Uterus (tissue), 4 donors: ENCODE results near the gene FOXE3. TPM values are rescaled to one million over a fixed set of nuclear protein-coding genes. Genes with fewer than 3 reads are reported as not detected.
A peak's percentile ranks its signal among the peaks of the same experiment; 100 is the strongest.

ENCODE experiments used
- DNase-seq, 2 donors: peaks; one replicate each; pipeline ENCODE4 v3.0.0-alpha.2; 2019 to 2020
- H3K27ac ChIP-seq, 2 donors: fragments of 200-600 bp; sonication (generic); 1 replicate in 1 of 2; 2 replicates in 1 of 2; pipeline ENCODE4 v1.5.1; 2016 to 2018
- H3K27me3 ChIP-seq, 2 donors: fragments of 200-600 bp; sonication (generic); one replicate each; pipeline ENCODE4 v1.5.1; 2018 to 2019; ENCODE audit warnings: control low read depth in 1 of 2
- H3K36me3 ChIP-seq, 2 donors: fragments of 200-600 bp; sonication (generic); one replicate each; pipeline ENCODE4 v1.5.1; 2019; ENCODE audit warnings: control low read depth in 1 of 2
- H3K4me1 ChIP-seq, 2 donors: fragments of 200-600 bp; sonication (generic); one replicate each; pipeline ENCODE4 v1.5.1; 2018 to 2019; ENCODE audit warnings: control low read depth in 1 of 2
- H3K4me3 ChIP-seq, 2 donors: fragments of 200-600 bp; sonication (generic); 1 replicate in 1 of 2; 2 replicates in 1 of 2; pipeline ENCODE4 v1.5.1; 2018 to 2019; ENCODE audit warnings: mild to moderate bottlenecking in 1 of 2
- H3K9me3 ChIP-seq, 2 donors: fragments of 200-600 bp; sonication (generic); one replicate each; pipeline ENCODE4 v1.5.1; 2019; ENCODE audit warnings: control low read depth in 1 of 2
- POLR2A ChIP-seq, 2 donors: fragments of 450-650 bp; IDR thresholded peaks; one replicate each; pipeline ENCODE4 v1.6.1; 2016; ENCODE audit warnings: antibody characterized with exemption in 2 of 2, mild to moderate bottlenecking in 1 of 2, moderate library complexity in 1 of 2
- intact Hi-C: fragments of 100-400 bp; cut with DNase I; formaldehyde crosslinking; loops from one replicate; pipeline ENCODE4 v1.15.1; 2023; ENCODE audit warnings: low total_unique reads
- total RNA-seq, 4 donors: library from RNA; depleted of rRNA in 3 of 4; stranded (reverse); fragments of >200 nt in 3 of 4; gene quantifications; one replicate each; pipeline versions ENCODE4 v1.1.0 to v1.2.4, GENCODE V29; 2014 to 2023
- TF ChIP-seq, protein P1 (sequence below), 4 experiments: fragments of 200-600 bp in 2 of 4; fragments of 450-650 bp in 2 of 4; sonication (generic) in 2 of 4; IDR thresholded peaks; one replicate each; pipeline ENCODE4 v1.5.1; 2016 to 2019; ENCODE audit warnings: antibody characterized with exemption in 4 of 4, mild to moderate bottlenecking in 2 of 4, moderate library complexity in 1 of 4
- donor health status: DM: yes; HTN: yes; CAD: no.

Gene FOXE3
- total RNA-seq, 4 donors from 2014 or later, result 0.27 TPM; not detected in 3

DNA sequence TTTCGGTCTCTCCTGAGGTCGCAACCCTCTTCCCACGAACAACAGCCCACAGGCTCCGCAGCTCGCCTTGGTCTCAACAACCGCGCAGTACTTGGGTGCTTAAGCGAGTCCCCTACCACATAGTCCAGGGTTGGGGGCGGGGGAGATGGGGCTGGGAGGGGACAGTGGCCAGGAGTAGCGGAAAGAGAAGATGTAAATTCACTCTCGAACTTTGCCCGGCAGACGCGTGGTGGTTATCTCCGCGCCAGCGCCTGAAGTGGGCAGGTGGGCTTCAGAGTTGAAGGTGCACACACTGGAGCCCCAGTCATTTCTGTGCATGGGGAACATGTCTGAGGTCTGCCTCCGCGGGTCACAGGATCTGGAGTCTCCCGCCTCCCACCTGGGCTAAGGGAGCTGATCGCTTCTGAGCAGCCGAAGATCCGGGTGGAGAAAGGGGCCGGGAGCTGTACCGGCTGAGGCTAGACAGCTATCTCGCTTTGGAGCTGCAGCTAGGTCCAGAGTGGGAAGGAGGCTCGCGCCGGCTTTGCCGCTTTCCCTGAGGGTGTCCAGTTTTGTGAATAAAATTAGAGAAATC is 17.5 kb downstream of the FOXE3 start:
- H3K4me1 ChIP-seq, result peaks cover 0 to 32% of the 10 kb centered on the region in 2 donors
- DNase-seq, result no peak
- H3K9me3 ChIP-seq, result no peaks in the 10 kb centered on the region
- H3K27ac ChIP-seq, result no peak overlapping the region
- TF ChIP-seq, protein P1, sequence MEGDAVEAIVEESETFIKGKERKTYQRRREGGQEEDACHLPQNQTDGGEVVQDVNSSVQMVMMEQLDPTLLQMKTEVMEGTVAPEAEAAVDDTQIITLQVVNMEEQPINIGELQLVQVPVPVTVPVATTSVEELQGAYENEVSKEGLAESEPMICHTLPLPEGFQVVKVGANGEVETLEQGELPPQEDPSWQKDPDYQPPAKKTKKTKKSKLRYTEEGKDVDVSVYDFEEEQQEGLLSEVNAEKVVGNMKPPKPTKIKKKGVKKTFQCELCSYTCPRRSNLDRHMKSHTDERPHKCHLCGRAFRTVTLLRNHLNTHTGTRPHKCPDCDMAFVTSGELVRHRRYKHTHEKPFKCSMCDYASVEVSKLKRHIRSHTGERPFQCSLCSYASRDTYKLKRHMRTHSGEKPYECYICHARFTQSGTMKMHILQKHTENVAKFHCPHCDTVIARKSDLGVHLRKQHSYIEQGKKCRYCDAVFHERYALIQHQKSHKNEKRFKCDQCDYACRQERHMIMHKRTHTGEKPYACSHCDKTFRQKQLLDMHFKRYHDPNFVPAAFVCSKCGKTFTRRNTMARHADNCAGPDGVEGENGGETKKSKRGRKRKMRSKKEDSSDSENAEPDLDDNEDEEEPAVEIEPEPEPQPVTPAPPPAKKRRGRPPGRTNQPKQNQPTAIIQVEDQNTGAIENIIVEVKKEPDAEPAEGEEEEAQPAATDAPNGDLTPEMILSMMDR (IDR thresholded peaks at IDR 0.05), result no peak
- TF ChIP-seq POLR2A (IDR thresholded peaks at IDR 0.05), result no peak
- H3K4me3 ChIP-seq, result no peak overlapping the region
- H3K27me3 ChIP-seq, result peaks cover under 1 to 59% of the 10 kb centered on the region in 2 donors
- no peaks in the 10 kb centered on the region for H3K36me3 ChIP-seq
- intact Hi-C loops, result loop anchor here (10.0 kb wide), 1 partner anchor 281 kb away; no protein-coding TSS in a partner anchor

GRCh38 chr1:47434051-47434842 is 18.2 kb downstream of the FOXE3 start:
- peak; percentile 32 to 57 for DNase-seq
- peak overlapping the region in 1 of 2 donors; percentile 12 for H3K4me3 ChIP-seq
- peaks cover 0 to 36% of the 10 kb centered on the region in 2 donors for H3K4me1 ChIP-seq
- no peak overlapping the region for H3K27ac ChIP-seq
- TF ChIP-seq, protein P1 (IDR thresholded peaks at IDR 0.05), result no peak
- no peak for TF ChIP-seq POLR2A (IDR thresholded peaks at IDR 0.05)
- no peaks in the 10 kb centered on the region for H3K36me3 ChIP-seq
- no peaks in the 10 kb centered on the region for H3K9me3 ChIP-seq
- peaks cover 5 to 59% of the 10 kb centered on the region in 2 donors for H3K27me3 ChIP-seq
- intact Hi-C loops, result loop anchor here (10.0 kb wide), 1 partner anchor 281 kb away; no protein-coding TSS in a partner anchor

DNA sequence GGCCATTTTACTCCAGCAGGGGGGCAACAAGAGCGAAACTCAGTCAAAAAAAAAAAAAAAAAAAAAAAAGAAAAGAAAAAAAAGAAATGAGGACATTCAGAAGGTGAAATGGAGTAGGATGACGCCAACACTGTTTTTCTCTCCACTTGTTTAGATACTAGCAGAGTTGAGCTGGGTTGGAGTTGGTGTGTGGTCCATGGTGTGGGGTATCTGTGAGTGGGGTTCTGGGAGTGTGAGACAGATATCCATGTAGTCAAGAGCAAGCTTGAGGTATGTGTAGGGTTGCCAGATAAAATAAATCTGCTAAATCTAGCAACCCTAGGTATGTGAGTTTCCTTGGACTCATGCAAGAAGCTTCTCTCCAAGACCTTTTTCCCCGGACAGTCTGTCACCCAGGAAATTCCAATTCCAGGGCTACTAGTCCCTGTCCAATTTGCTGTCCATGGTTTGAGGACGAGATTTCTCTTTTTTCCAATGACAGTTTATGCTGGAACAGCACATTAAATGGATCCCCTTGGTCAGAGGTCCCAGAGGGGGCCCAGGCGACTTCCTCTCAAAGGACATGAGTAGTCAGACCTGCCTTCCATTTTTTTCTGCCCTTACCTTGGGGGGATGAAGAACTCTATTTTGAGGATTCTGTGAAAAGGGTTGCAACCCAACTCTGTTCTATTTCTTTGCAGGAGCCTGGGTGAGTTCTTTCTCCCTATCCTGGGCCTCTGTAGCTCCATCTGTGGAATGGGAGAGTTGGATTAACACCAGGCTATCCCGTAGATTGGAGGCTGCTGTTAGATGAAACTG is 19.6 kb downstream of the FOXE3 start:
- Histone ChIP-seq H3K4me1 (peaks cover 0 to 36% of the 10 kb centered on the region in 2 donors), H3K27ac (no peak overlapping the region), H3K9me3 (no peaks in the 10 kb centered on the region), H3K27me3 (peaks cover 6 to 61% of the 10 kb centered on the region in 2 donors), H3K4me3 (peak overlapping the region in 1 of 2 donors; percentile 47), H3K36me3 (no peaks in the 10 kb centered on the region)
- TF ChIP-seq, protein P1 (IDR thresholded peaks at IDR 0.05), result no peak
- intact Hi-C loops, result loop anchor here (10.0 kb wide), 1 partner anchor 279 kb away; no protein-coding TSS in a partner anchor
- no peak for DNase-seq

- no peaks in the 10 kb centered on the region for H3K36me3 ChIP-seq
- H3K9me3 ChIP-seq, result no peaks in the 10 kb centered on the region
- peaks cover 0 to 36% of the 10 kb centered on the region in 2 donors for H3K4me1 ChIP-seq
- intact Hi-C loops, result loop anchor here (10.0 kb wide), 1 partner anchor 278 kb away; no protein-coding TSS in a partner anchor
- no peak for TF ChIP-seq POLR2A (IDR thresholded peaks at IDR 0.05)
- TF ChIP-seq, protein P1 (IDR thresholded peaks at IDR 0.05), result peak; percentile 39 to 73 (median 59)
- peak; percentile 47 to 69 for DNase-seq
- H3K27ac ChIP-seq, result peak overlapping the region; percentile 47 to 74
- peak overlapping the region; percentile 38 to 47 for H3K4me3 ChIP-seq
- peaks cover 6 to 55% of the 10 kb centered on the region in 2 donors for H3K27me3 ChIP-seq
Observed at GRCh38 chr1:47436304-47436978, 20.4 kb downstream of the FOXE3 start.
